SK-N-DZ (cell line): ENCODE measurements around the gene MPPE1.
A peak's percentile ranks its signal among the peaks of the same experiment; 100 is the strongest.
"Not testable (repeated sequence)": the region's sequence is repeated elsewhere in the genome, so short reads cannot be mapped to it uniquely, and the experiment has no call there.

Experiments used
- DNase-seq: peaks from one replicate; pipeline ENCODE4 v3.0.0-alpha.2; 2015; ENCODE audit warnings: low spot score

MPPE1 gene

DNA sequence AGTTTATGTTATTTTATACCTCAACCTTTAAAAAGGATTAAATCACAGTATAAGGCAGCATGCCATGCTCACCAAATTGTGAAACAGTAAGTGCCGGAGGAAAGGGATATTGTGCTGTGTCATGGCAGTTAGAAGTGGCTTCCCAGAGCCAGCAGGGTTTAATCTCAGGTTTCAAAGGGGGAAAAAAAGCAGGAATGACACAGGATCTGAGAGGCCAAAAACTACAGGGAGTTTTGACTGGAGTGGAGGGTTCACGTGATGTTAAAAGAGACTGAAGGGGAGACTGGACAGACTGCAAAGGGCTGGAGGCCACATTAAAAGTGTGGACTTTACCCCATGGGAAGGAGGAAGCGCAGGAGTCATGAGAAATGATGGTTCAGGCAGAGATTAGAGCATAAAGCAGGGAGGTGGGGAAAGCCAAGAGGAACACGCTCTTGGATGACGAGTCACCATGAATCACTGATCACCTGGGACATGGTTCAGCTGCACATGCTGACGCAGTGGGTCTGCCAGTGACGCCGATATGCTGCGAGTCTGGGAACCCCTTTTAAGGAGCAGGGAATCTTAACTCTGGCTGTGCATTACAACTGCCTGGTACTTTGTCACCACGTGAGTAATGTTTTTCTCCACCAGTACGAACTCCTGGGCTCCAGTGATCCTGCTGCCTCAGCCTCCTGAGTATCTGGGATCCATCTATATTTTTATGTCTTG is 50.8 kb downstream of the MPPE1 start:
- DNase-seq, result peak; percentile 32

DNA sequence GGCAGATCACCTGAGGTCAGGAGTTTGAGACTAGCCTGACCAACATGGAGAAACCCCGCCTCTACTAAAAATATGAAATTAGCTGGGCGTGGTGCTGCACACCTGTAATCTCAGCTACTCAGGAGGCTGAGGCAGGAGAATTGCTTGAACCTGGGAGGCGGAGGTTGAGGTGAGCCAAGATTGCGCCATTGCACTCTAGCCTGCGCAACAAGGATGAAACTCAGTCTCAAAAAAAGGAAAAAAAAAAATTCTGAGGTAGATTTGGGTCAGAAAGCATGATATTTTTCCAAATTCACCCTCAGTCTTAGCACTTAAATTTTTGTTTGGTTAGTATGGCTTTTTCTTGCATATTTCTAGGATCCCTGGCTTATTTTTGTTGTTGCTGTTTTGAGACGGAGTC is 53.6 kb downstream of the MPPE1 start:
- not testable (repeated sequence) for DNase-seq

DNA sequence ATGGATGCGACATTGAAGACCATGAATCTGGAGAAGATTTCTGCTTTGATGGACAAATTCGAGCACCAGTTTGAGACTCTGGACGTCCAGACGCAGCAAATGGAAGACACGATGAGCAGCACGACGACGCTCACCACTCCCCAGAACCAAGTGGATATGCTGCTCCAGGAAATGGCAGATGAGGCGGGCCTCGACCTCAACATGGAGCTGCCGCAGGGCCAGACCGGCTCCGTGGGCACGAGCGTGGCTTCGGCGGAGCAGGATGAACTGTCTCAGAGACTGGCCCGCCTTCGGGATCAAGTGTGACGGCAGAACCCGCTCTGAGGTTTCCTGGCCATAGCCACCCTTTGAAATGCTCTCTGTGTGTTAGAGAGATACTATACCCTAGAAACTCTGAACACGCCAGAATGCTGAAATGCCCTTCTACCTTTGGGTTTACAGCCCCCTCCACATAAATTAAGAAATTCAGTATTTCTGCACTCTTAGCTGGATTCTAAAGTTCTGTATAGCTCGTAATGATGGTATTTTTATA is 56.2 kb downstream of the MPPE1 start:
- no peak for DNase-seq

DNA sequence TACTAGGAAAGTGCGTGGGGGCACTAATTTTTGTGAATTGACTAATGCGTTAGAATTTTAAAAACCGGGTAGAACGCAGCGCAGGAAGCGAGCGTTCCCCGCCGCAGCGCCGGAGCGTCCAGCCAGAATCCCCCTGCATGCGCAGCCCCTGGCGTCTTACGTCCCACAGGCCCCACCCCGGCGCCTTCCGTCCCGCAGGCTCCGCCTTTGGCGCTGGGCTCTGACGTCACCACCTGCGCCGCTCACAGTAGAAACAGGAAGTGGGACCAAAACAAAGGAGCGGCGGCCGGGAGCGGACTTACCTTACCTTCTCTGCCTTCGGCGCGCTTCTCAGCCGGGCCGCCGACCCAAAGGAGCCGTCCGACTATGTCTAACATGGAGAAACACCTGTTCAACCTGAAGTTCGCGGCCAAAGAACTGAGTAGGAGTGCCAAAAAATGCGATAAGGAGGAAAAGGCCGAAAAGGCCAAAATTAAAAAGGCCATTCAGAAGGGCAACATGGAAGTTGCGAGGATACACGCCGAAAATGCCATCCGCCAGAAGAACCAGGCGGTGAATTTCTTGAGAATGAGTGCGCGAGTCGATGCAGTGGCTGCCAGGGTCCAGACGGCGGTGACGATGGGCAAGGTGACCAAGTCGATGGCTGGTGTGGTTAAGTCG is 56.8 kb downstream of the MPPE1 start, which contains the start of gene CHMP1B:
Gene CHMP1B, plus strand, starts transcription at position 268 of the 660 bp plus-strand sequence. Its CDS starts 99 bp downstream, at position 367.
- peak; percentile 94 for DNase-seq

DNA sequence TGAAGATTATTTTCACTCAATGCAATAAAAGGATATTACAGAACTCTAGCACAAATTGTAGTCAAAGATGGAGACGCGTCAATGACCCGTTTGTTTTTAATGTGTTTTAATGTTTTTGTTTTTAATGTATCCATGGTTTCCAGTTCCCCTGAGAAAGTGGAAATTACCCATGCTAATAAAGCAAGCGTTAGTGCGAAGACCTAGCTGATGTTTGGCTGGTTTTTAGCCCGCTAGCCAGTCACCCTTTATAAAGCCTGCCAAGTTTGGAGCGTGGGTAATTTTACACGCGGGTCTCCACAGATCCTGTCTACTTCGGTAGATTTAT is 57.3 kb downstream of the MPPE1 start:
- DNase-seq, result no peak

DNA sequence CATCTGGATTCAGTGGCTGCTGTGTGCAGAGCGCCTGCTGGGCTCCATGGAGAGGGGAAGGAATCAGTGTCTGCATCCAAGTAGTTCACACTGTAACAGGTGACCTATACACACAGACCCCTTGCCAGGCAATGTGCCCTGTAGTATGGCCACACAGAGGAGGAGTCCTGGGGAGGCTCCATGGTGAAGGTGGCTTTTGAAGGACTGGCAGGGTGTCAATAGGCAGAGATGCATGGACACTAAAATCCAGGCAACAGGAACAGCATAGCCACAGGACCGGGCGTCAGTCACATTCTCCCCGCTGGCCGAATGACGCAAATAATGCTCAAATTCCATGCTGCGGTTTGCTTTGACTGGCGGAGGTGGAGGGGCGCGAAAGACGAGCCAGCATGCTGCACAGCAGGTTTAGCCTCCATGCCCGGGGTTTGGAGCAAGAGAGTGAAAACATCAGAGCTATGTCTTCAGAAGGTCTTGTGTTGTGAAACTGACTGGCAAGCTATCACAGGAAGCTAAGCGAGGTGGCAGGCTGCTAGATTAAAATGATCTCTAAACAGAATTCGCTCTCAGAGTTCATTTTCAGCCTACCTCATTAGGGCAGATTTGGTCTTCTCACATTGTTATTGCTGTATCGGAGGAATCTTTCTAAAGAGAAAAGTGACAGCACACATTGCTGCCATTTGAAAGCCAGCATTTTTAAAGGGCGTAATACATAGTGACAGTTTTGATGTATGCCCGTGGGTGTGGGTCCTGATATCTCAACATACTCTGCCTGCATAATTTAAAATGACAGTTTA is 58.1 kb downstream of the MPPE1 start:
- DNase-seq, result peak; percentile 40

DNA sequence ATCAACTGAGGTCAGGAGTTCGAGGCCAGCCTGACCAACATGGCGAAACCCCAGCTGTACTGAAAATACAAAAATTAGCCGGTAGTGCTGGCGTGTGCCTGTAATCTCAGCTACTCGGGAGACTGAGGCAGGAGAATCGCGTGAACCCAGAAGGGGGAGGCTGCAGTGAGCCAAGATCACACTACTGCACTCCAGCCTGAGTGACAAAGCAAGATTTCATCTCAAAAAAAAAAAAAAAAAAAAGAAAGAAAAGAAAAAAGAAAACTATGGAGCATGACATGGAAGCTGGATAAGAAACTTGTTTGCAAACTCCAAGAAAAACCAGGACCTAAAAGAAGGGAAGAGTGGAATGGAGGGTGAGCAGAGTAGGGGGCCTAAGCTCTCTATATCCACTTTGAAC is 58.8 kb downstream of the MPPE1 start:
- DNase-seq, result no peak

DNA sequence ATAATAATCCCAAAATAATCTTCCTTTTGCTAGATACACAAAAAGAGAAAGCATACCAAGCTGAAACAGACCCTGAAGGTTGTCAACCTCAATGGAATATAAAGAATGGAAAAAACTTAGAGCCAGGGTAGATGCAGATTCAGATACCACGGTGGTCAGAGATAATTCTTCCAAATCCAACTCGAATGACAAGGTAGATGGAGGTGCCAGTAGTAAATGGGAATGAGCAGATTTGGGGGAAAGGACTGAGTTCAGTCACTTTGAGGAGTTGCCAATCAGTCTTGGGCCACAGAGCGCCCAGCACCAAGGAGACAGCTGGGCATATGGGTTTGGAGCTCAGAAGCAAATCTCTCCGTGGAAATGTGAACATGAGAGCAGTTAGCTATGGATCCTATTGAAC is 60.3 kb downstream of the MPPE1 start:
- DNase-seq, result no peak

DNA sequence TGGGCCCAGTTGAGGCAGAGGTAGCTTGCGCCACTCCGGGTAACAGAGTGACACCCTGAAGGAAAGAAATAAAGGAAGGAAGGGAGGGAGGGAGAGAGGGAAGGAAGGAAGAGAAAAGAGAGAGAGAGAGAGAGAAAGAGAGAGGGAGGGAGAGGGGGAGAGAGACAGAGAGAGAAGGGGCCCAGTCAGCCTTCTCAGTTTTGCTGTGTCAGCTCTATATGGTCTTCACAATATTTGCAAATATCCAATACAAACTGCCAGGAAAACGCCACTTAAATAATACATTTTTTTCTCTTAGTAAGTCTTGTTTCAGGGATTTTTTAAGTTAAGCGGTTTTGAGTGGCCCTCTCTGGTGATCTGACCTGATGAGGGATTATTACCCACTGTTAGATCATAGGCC is 62.5 kb downstream of the MPPE1 start:
- DNase-seq, result no peak

DNA sequence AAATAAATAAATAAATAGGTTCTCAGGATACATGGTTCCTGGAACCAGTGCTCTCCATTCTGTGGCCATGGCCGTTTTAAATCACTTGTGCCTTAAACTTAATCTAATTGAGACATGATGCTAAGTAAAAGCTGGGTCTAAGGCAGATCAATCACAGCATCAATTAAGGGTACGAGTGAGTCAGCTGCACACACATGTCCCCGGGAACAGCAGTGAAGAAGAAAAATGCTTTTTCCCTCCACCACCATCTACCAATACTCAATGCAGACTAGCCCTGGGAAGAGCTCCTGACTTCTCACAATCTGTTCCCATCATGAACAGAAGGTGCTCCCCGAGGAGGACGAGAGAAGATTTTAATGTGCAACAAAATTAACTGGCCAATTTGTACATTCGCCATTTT is 63.7 kb downstream of the MPPE1 start:
- DNase-seq, result peak; percentile 38

DNA sequence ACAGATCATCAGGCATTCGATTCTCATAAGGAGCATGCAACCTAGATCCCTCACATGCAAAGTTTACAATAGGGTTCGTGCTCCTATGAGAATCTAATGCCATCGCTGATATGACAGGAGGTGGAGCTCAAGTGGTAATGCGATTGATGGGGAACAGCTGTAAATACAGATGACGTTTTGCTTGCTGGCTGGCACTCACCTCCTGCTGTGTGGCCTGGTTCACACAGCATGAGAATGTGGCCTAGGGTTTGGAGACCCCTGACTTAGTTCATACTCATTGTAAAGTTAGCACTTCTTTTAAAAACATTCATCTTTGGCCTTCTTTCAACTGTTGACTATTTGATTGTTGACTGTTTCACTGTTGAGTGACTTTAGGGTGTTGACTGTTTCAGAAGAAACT is 65.6 kb downstream of the MPPE1 start:
- no peak for DNase-seq

DNA sequence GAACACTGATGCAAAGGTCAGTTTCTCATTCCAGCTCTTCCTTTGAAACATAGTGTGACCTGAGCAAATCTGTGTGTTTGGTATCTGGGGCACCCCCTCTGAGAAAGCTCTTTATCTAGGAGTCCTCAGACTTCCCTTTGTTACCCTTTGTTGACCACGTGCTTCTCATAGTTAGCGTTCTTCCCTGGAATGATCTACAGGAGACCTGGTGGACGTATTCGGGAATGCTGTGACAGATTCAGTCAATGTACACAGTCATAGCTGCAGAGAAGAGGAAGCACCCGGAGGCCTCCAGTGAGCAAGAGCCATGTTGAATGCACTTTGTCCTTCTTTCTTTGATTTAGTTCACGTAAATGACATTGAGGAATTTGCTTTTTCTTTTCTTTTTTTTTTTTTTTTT is 67.6 kb downstream of the MPPE1 start:
- no peak for DNase-seq

DNA sequence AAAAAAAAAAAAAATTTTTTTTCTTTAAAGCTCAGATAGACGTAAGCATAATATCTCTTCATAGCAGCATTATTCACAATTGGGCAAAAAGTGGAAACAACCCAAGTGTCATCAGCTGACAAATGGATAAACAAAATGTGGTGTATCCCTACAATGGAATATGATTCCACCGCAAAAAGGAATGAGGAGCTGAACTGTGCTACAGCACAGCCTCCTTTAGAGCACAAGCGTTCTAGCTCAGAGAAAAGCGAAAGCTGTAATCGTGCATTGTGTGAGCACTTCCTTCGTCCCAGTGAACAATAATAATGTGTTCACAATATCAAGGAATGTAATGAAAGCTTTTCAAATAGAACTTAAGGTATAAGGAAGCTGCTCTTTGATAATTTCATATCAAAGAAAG is 68.6 kb downstream of the MPPE1 start:
- no peak for DNase-seq

DNA sequence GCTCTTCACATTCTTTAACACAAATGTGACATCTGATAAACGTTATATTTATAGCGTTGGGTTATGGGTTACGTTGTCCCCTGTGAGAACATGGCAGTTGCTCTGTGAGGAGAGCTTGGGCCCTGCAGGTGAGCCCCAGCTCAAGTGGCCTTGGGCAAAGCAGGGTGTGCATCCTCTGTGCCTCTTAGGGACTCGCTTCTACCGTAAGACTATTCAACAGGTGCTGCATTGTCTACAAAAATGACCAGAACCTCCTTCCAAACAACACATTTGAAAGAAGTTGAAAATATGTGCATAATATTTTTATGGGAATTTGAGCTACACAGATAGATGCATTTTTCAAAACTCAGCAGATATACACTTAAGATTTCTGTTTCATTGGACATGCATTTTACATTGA is 73.3 kb downstream of the MPPE1 start:
- no peak for DNase-seq
